PC-3 (cell line): ENCODE data around the gene IFNLR1. TPM values are rescaled to one million over a fixed set of nuclear protein-coding genes. Genes with fewer than 3 reads are reported as not detected.

Experiments used
- ATAC-seq: fragments of 200-7000 bp; cut with Tn5 transposase; 2 replicates; pipeline ENCODE4 v1.9.1; 2020; ENCODE audit warnings: mild to moderate bottlenecking, moderate library complexity
- BruUV-seq: library from RNA; stranded (reverse); fragments of 400-500 nt; replicated peaks from 2 replicates; lab custom pipeline; 2021; lab: Mats Ljungman, UMichigan
- CTCF ChIA-PET: fragments of 300-600 bp; sonication (Branson Sonifier 250); formaldehyde crosslinking; loops from one replicate; lab custom pipeline; 2022; ENCODE audit warnings: antibody characterized with exemption; lab: Charles Lee
- POLR2A ChIA-PET: fragments of 300-600 bp; sonication (Branson Sonifier 250); formaldehyde crosslinking; loops from one replicate; lab custom pipeline; 2022; ENCODE audit warnings: antibody characterized with exemption; ENCODE audit not compliant: unreplicated experiment; lab: Charles Lee
- DNase-seq: peaks from one replicate; pipeline ENCODE4 v3.0.0-alpha.2; 2015
- H2AFZ ChIP-seq: fragments of 300-600 bp; sonication (generic); 2 replicates; pipeline ENCODE4 v1.6.0; 2016; ENCODE audit warnings: antibody characterized with exemption, low read length
- H3F3A ChIP-seq: fragments of 300-600 bp; sonication (generic); one replicate; pipeline ENCODE4 v1.6.0; 2017; ENCODE audit warnings: antibody characterized with exemption, low read length, control low read depth, mild to moderate bottlenecking; ENCODE audit not compliant: unreplicated experiment
- H3K27ac ChIP-seq: fragments of 300-600 bp; sonication (generic); 2 replicates; pipeline ENCODE4 v1.5.1; 2016; ENCODE audit warnings: mild to moderate bottlenecking, low read length
- H3K27me3 ChIP-seq: fragments of 300-600 bp; sonication (generic); 2 replicates; pipeline ENCODE4 v1.6.1; 2016; ENCODE audit warnings: low read length, mixed read lengths
- H3K36me3 ChIP-seq: fragments of 300-600 bp; sonication (generic); 2 replicates; pipeline ENCODE4 v1.6.1; 2016; ENCODE audit warnings: low read depth, mixed run types, low read length, mixed read lengths
- H3K4me1 ChIP-seq: fragments of 300-600 bp; sonication (generic); 2 replicates; pipeline ENCODE4 v1.5.1; 2016; ENCODE audit warnings: low read length; ENCODE audit not compliant: insufficient read depth
- H3K4me2 ChIP-seq: fragments of 300-600 bp; sonication (generic); 2 replicates; pipeline ENCODE4 v1.6.0; 2016; ENCODE audit warnings: low read length
- H3K4me3 ChIP-seq: fragments of 300-600 bp; sonication (generic); 2 replicates; pipeline ENCODE4 v1.5.1; 2016; ENCODE audit warnings: mild to moderate bottlenecking, low read length, mixed read lengths
- H3K79me2 ChIP-seq: fragments of 300-600 bp; sonication (generic); 2 replicates; pipeline ENCODE4 v1.6.1; 2017; ENCODE audit warnings: low read length, mixed read lengths
- H3K9ac ChIP-seq: fragments of 300-600 bp; sonication (generic); 2 replicates; pipeline ENCODE4 v1.6.0; 2016; ENCODE audit warnings: mild to moderate bottlenecking, low read length
- H3K9me2 ChIP-seq: fragments of 300-600 bp; sonication (generic); replicated peaks from 2 replicates; pipeline ENCODE4 v1.6.1; 2016; ENCODE audit warnings: mixed run types, low read length, mixed read lengths
- H3K9me3 ChIP-seq: fragments of 300-600 bp; sonication (generic); 2 replicates; pipeline ENCODE4 v1.6.1; 2016; ENCODE audit warnings: low read length, mixed read lengths
- H4K20me1 ChIP-seq: fragments of 300-600 bp; sonication (generic); 2 replicates; pipeline ENCODE4 v1.6.1; 2016; ENCODE audit warnings: low read length, mixed read lengths
- CTCF ChIP-seq: fragments of 300-600 bp; sonication (generic); conservative IDR thresholded peaks from 2 replicates; pipeline ENCODE4 v1.5.1; 2017; ENCODE audit warnings: antibody characterized with exemption, low read depth, mild to moderate bottlenecking, low read length
- EZH2 ChIP-seq: fragments of 300-600 bp; sonication (generic); IDR thresholded peaks from one replicate; pipeline ENCODE4 v1.6.1; 2017; ENCODE audit warnings: antibody characterized with exemption, mild to moderate bottlenecking, low read length; ENCODE audit not compliant: unreplicated experiment
- EZH2phosphoT487 ChIP-seq: fragments of 300-600 bp; sonication (generic); IDR thresholded peaks from 2 replicates; pipeline ENCODE4 v1.6.1; 2018; ENCODE audit warnings: mild to moderate bottlenecking, antibody characterized with exemption, low read length, borderline replicate concordance
- intact Hi-C: fragments of 100-400 bp; cut with micrococcal nuclease; formaldehyde crosslinking; loops from 2 replicates; pipeline ENCODE4 v1.9.0; 2023
- total RNA-seq: library from RNA; depleted of rRNA; stranded (reverse); fragments of >200 nt; gene quantifications from 2 replicates; pipeline ENCODE4 v1.2.3, GENCODE V29; 2014

The IFNLR1 gene
- total RNA-seq, 1 experiment from 2014 or later, result 9.5 TPM

GRCh38 chr1:24186031-24186710 lies 918 bp downstream of the IFNLR1 start:
- Histone ChIP-seq H3K4me1 (peaks cover 38% of the 10 kb centered on the region), H3K36me3 (no peaks in the 10 kb centered on the region), H3K27me3 (no peaks in the 10 kb centered on the region), H3K9me3 (no peaks in the 10 kb centered on the region), H3K9ac (peak overlapping the region; percentile 82), H3K4me3 (peak overlapping the region; percentile 76), H3K79me2 (peaks cover 17% of the 10 kb centered on the region; the same call in 1 of the 2 replicates), H4K20me1 (no peaks in the 10 kb centered on the region), H3K9me2 (no peaks in the 10 kb centered on the region), H3K4me2 (peak overlapping the region; percentile 97), H3K27ac (peak overlapping the region; percentile 56; the same call in 1 of the 2 replicates), H3F3A (no peaks in the 10 kb centered on the region), H2AFZ (peak overlapping the region; percentile 78; the same call in 1 of the 2 replicates)
- no peak for TF ChIP-seq EZH2phosphoT487
- TF ChIP-seq CTCF, result no peak
- TF ChIP-seq EZH2, result no peak
- ATAC-seq (no peak), DNase-seq (peak; percentile 45)
- CTCF ChIA-PET, result interaction anchor here (0.6 to 2.1 kb wide), 2 partner anchors 36 to 632 kb away, joined by 6 to 10 read pairs; no protein-coding TSS in a partner anchor
- intact Hi-C loops, result loop anchor here (2.0 to 5.0 kb wide), 2 partner anchors 35 to 114 kb away; no protein-coding TSS in a partner anchor
- TSS peak; percentile 81 for BruUV-seq
- POLR2A ChIA-PET, result interaction anchor here (0.8 kb wide), 1 partner anchor 36 kb away, joined by 4 read pairs; no protein-coding TSS in a partner anchor

GRCh38 chr1:24185076-24185475 lies 2.0 kb downstream of the IFNLR1 start:
- Histone ChIP-seq H3K36me3 (no peaks in the 10 kb centered on the region), H3K9me3 (no peaks in the 10 kb centered on the region), H3K27ac (no peak overlapping the region), H3K4me2 (no peak overlapping the region), H3K9ac (no peak overlapping the region), H3K4me1 (peaks cover 27% of the 10 kb centered on the region), H4K20me1 (no peaks in the 10 kb centered on the region), H3K9me2 (no peaks in the 10 kb centered on the region), H3F3A (no peaks in the 10 kb centered on the region), H3K4me3 (no peak overlapping the region), H2AFZ (no peak overlapping the region), H3K27me3 (no peaks in the 10 kb centered on the region), H3K79me2 (peaks cover 17% of the 10 kb centered on the region; the same call in 1 of the 2 replicates)
- ChIA-PET POLR2A (no interaction called here), CTCF (interaction anchor here (0.6 to 1.0 kb wide), 3 partner anchors 18 to 35 kb away, joined by 3 to 8 read pairs (median 3); no protein-coding TSS in a partner anchor)
- DNase-seq (no peak), ATAC-seq (no peak)
- TF ChIP-seq CTCF (no peak), EZH2phosphoT487 (no peak), EZH2 (no peak)
- intact Hi-C loops, result loop anchor here (5.0 kb wide), 1 partner anchor 113 kb away; no protein-coding TSS in a partner anchor
- BruUV-seq, result no TSS peak
